ENCODE data around the gene MTFP1.
"Not testable (repeated sequence)": the region's sequence is repeated elsewhere in the genome, so short reads cannot be mapped to it uniquely, and the experiment has no call there.

The MTFP1 gene

DNA sequence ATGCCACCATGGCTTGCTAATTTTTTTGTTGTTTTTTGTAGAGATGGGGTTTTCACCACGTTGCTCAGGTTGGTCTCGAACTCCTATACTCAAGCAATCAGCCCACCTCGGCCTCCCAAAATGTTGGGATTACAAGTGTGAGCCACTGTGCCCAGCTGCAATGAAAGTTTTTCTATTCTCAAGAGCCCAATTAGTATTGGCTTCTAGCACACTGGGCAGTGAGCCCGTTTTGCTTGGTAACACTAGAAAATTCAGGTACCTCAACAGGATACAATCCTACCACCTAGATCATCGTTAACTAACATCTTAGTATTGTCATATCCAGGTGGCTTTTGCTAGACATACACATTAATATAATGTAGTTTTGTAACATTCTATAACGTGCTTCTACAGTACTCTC, 27.3 kb downstream of the MTFP1 start:
- Histone ChIP-seq H3K9ac (ENCODE audit: low read depth in 1 of 2, low read length in 2 of 2) (no peak overlapping the region), H3K27me3 (ENCODE audit: control insufficient read depth in 2 of 2, insufficient read depth in 2 of 2, low read length in 2 of 2) (peaks cover 2 to 4% of the 10 kb centered on the region in 2 donors), H3K27ac (ENCODE audit: low read depth in 2 of 2, low read length in 2 of 2) (no peak overlapping the region), H3K4me1 (ENCODE audit: control insufficient read depth in 2 of 2, insufficient read depth in 2 of 2, low read length in 2 of 2) (no peaks in the 10 kb centered on the region), H3K9me3 (ENCODE audit: control insufficient read depth in 2 of 2, low read length in 2 of 2) (no peaks in the 10 kb centered on the region), H3K36me3 (ENCODE audit: control insufficient read depth in 2 of 2, insufficient read depth in 2 of 2, low read length in 2 of 2) (no peaks in the 10 kb centered on the region), H3K4me3 (ENCODE audit: low read length in 2 of 2) (no peak overlapping the region)

DNA sequence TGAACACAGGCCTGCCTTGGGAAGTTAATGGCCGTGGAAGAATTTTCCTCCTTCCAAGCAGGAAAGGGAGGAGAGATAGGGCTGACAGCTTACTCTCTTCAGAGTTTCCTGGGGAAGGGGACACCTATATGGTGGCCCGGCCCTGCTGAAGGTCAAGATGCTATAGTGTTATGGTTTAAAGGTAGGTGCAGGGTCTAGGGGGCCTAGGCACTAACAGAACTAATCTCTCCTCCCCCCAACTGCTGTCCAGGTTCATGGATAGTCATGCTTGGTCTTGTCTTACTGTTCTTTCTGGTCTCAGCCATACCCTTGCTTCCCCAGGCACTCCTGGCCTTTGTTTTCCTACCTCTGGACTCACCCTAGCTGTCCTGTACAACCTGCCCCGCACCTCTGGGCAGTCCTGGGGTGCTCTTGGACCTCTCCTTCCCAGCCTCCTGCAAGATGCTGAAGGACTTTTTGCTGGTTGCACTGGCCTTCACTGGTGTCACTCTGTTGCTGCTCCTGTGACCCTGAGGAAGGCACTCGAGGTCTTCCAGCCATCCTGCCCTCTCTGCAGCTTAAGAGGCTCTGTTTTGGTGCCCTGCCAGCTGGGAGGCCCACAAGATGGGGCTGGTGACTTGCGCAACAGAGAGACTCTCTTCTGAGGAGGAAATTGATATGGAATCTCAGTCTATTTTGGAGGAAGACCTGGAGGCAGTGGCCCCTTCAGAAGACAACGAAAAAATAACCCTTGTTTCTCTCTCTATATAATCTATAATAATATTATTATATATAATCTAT, 28.4 kb downstream of the MTFP1 start:
- Histone ChIP-seq H3K36me3 (ENCODE audit: control insufficient read depth in 2 of 2, insufficient read depth in 2 of 2, low read length in 2 of 2) (no peaks in the 10 kb centered on the region), H3K9ac (ENCODE audit: low read depth in 1 of 2, low read length in 2 of 2) (no peak overlapping the region), H3K27ac (ENCODE audit: low read depth in 2 of 2, low read length in 2 of 2) (no peak overlapping the region), H3K4me3 (ENCODE audit: low read length in 2 of 2) (no peak overlapping the region), H3K9me3 (ENCODE audit: control insufficient read depth in 2 of 2, low read length in 2 of 2) (no peaks in the 10 kb centered on the region), H3K4me1 (ENCODE audit: control insufficient read depth in 2 of 2, insufficient read depth in 2 of 2, low read length in 2 of 2) (no peaks in the 10 kb centered on the region), H3K27me3 (ENCODE audit: control insufficient read depth in 2 of 2, insufficient read depth in 2 of 2, low read length in 2 of 2) (peaks cover 2 to 4% of the 10 kb centered on the region in 2 donors)

DNA sequence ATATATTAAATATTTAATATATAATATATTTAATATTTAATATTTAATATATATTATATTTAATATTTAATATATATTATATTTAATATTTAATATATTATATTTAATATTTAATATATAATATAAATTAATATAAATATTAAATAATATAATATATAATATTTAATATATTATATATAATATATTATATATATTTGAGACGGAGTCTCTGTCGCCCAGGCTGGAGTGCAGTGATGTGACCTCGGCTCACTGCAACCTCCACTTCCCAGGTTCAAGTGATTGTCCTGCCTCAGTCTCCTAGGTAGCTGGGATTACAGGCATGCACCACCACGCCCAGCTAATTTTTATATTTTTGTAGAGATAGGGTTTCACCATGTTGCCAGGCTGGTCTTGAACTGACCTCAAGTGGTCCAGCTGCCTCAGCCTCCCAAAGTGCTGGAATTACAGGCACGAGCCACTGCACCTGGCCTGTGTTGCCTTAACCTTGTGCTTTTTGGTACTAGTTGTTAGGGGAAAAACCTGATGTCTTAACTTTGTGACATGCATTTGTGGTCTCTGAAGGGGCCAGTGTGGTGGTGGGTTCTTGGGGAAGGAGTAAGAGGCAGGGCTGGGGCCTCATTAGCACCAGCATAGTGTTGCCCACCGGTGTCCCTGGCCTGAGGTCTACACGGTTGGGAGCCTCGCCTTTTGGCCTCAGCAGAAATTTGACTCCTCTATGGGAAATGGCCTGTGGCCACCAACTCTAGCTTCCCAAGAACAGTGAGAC, 29.7 kb downstream of the MTFP1 start:
- Histone ChIP-seq H3K36me3 (ENCODE audit: control insufficient read depth in 2 of 2, insufficient read depth in 2 of 2, low read length in 2 of 2) (no peaks in the 10 kb centered on the region), H3K9me3 (ENCODE audit: control insufficient read depth in 2 of 2, low read length in 2 of 2) (no peaks in the 10 kb centered on the region), H3K4me1 (ENCODE audit: control insufficient read depth in 2 of 2, insufficient read depth in 2 of 2, low read length in 2 of 2) (no peaks in the 10 kb centered on the region), H3K27ac (ENCODE audit: low read depth in 2 of 2, low read length in 2 of 2) (no peak overlapping the region), H3K4me3 (ENCODE audit: low read length in 2 of 2) (no peak overlapping the region), H3K9ac (ENCODE audit: low read depth in 1 of 2, low read length in 2 of 2) (no peak overlapping the region), H3K27me3 (ENCODE audit: control insufficient read depth in 2 of 2, insufficient read depth in 2 of 2, low read length in 2 of 2) (peaks cover 0 to 4% of the 10 kb centered on the region in 2 donors)

DNA sequence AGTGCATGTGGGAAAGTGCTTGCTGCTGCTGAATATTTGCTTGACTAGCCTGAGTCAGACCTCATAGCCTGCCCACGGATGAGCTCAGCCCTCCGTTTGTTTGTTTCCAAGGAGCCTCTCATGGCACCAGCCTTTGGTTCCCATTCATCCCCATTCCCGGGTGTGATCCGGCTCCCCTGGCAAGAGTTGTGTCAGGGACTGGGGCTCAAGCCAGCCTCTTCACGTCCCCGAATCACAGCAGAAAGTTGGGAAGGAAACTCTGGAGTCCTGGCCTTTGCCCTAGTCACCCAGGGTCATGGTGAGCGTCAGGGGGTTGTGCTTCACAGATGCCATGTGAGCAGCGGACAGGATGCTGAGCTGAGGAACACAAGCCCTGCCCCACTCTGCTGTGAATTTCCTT, 32.4 kb downstream of the MTFP1 start:
- Histone ChIP-seq H3K4me3 (ENCODE audit: low read length in 2 of 2) (no peak overlapping the region), H3K9me3 (ENCODE audit: control insufficient read depth in 2 of 2, low read length in 2 of 2) (no peaks in the 10 kb centered on the region)

DNA sequence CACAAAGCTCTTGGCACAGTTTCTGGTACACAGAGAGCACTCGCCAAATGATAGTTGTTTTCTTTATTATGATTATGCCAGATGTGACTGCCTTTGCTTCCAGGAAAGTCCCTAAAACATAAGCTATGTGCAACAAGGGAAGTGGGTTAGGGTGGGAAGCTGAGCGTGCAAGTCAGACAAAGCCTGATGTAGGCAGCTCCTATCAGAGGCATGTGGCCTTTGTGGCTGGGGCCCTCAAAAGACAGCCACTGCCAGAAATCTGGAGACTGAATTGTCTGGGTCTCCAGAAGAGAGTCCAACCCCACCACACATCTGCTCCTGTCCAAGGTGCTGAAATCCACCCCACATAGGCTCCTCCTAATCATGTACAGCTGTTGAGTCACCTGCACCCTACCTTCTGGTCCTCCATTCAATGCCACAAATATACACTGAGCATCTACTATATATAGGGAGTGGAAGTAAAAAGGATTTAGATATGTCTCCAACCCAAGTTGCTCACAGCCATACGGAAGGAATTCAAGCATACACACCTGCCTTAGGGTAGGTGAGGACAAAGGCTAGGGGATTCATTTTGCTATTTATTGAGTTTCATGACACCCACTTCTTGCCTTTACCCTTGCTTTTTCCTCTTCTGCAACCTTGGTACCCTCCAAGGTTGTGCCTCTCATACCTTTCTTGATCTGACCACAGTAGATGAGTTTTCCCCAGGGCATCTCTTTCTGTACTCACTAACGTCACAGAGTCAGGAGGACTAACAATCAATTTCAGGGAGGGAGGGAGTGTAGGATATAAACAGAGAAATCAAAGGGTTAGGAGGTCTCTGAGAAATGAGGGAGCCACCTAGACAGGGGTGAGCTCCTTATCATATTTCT, 33.8 kb downstream of the MTFP1 start:
- Histone ChIP-seq H3K4me1 (ENCODE audit: control insufficient read depth in 2 of 2, insufficient read depth in 2 of 2, low read length in 2 of 2) (no peaks in the 10 kb centered on the region), H3K9me3 (ENCODE audit: control insufficient read depth in 2 of 2, low read length in 2 of 2) (no peaks in the 10 kb centered on the region), H3K27me3 (ENCODE audit: control insufficient read depth in 2 of 2, insufficient read depth in 2 of 2, low read length in 2 of 2) (peaks cover 0 to 4% of the 10 kb centered on the region in 2 donors), H3K27ac (ENCODE audit: low read depth in 2 of 2, low read length in 2 of 2) (no peak overlapping the region), H3K36me3 (ENCODE audit: control insufficient read depth in 2 of 2, insufficient read depth in 2 of 2, low read length in 2 of 2) (no peaks in the 10 kb centered on the region), H3K9ac (ENCODE audit: low read depth in 1 of 2, low read length in 2 of 2) (no peak overlapping the region), H3K4me3 (ENCODE audit: low read length in 2 of 2) (no peak overlapping the region)

More for the DNA sequence above, 32.4 kb downstream of the MTFP1 start:
- no peak overlapping the region for H3K27ac ChIP-seq (ENCODE audit: low read depth in 2 of 2, low read length in 2 of 2)
- no peaks in the 10 kb centered on the region for H3K36me3 ChIP-seq (ENCODE audit: control insufficient read depth in 2 of 2, insufficient read depth in 2 of 2, low read length in 2 of 2)
- peaks cover 0 to 4% of the 10 kb centered on the region in 2 donors for H3K27me3 ChIP-seq (ENCODE audit: control insufficient read depth in 2 of 2, insufficient read depth in 2 of 2, low read length in 2 of 2)
- H3K4me1 ChIP-seq (ENCODE audit: control insufficient read depth in 2 of 2, insufficient read depth in 2 of 2, low read length in 2 of 2), result no peaks in the 10 kb centered on the region
- H3K9ac ChIP-seq (ENCODE audit: low read depth in 1 of 2, low read length in 2 of 2), result no peak overlapping the region

DNA sequence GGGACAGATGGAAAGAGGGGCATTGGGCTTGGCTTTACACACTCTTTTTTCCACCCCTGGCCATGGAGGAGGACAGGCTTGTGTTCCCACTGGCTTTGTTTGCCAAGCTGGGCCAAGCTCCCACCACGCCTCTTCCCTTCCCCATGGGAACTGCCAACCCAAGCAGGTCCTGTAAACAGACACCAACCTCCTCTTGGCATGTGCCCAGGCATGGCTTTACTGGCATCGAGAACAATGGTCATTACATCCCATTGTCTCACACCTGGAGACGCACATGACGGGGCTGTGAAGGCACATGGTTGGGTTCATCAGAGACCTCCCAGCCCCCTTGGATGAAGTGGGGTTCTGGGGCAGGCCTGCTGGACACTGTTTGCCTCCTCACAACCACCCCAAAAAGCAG, 34.6 kb downstream of the MTFP1 start:
- Histone ChIP-seq H3K36me3 (ENCODE audit: control insufficient read depth in 2 of 2, insufficient read depth in 2 of 2, low read length in 2 of 2) (no peaks in the 10 kb centered on the region), H3K9me3 (ENCODE audit: control insufficient read depth in 2 of 2, low read length in 2 of 2) (no peaks in the 10 kb centered on the region), H3K27me3 (ENCODE audit: control insufficient read depth in 2 of 2, insufficient read depth in 2 of 2, low read length in 2 of 2) (peaks cover 0 to 4% of the 10 kb centered on the region in 2 donors), H3K4me3 (ENCODE audit: low read length in 2 of 2) (no peak overlapping the region), H3K27ac (ENCODE audit: low read depth in 2 of 2, low read length in 2 of 2) (no peak overlapping the region), H3K9ac (ENCODE audit: low read depth in 1 of 2, low read length in 2 of 2) (no peak overlapping the region), H3K4me1 (ENCODE audit: control insufficient read depth in 2 of 2, insufficient read depth in 2 of 2, low read length in 2 of 2) (no peaks in the 10 kb centered on the region)

DNA sequence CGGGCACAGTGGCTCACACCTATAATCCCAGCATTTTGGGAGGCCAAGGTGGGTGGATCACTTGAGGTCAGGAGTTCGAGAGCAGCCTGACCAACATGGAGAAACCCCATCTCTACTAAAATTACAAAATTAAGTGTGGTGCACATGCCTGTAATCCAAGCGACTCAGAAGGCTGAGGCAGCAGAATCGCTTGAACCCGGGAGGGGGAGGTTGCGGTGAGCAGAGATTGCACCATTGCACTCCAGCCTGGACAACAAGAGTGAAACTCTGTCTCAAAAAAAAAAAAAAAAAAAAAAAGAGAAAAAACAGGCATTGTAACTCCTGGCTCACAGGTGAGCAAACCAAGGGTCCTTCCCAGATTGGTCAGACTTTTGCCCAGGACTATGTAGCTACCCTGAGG, 35.0 kb downstream of the MTFP1 start:
- H3K36me3 ChIP-seq (ENCODE audit: control insufficient read depth in 2 of 2, insufficient read depth in 2 of 2, low read length in 2 of 2); H3K4me1 ChIP-seq (ENCODE audit: control insufficient read depth in 2 of 2, insufficient read depth in 2 of 2, low read length in 2 of 2); H3K27me3 ChIP-seq (ENCODE audit: control insufficient read depth in 2 of 2, insufficient read depth in 2 of 2, low read length in 2 of 2); H3K9me3 ChIP-seq (ENCODE audit: control insufficient read depth in 2 of 2, low read length in 2 of 2); H3K4me3 ChIP-seq (ENCODE audit: low read length in 2 of 2); H3K27ac ChIP-seq (ENCODE audit: low read depth in 2 of 2, low read length in 2 of 2); H3K9ac ChIP-seq (ENCODE audit: low read depth in 1 of 2, low read length in 2 of 2): not testable (repeated sequence)

DNA sequence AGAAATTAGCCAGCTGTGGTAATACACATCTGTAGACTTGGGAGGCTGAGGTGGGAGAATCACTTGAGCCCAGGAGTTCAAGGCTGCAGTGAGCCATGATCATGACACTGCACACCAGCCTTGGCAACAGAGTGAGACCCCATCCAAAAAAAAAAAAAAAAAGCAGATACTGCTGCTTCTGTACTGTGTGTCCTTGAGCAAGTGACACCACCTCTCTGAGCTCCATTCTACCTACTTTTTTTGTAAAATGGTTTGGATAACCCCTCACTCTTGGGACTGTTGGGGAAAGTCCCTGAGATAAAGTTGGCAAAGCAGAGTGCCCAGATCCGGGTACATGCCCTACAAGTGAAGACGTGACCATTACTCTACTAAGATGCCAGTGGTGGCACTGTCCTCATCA, 43.6 kb downstream of the MTFP1 start:
- no peak overlapping the region for H3K27ac ChIP-seq (ENCODE audit: low read depth in 2 of 2, low read length in 2 of 2)
- no peak overlapping the region for H3K9ac ChIP-seq (ENCODE audit: low read depth in 1 of 2, low read length in 2 of 2)
- H3K27me3 ChIP-seq (ENCODE audit: control insufficient read depth in 2 of 2, insufficient read depth in 2 of 2, low read length in 2 of 2), result no peaks in the 10 kb centered on the region
- no peaks in the 10 kb centered on the region for H3K9me3 ChIP-seq (ENCODE audit: control insufficient read depth in 2 of 2, low read length in 2 of 2)
- no peak overlapping the region for H3K4me3 ChIP-seq (ENCODE audit: low read length in 2 of 2)
- no peaks in the 10 kb centered on the region for H3K36me3 ChIP-seq (ENCODE audit: control insufficient read depth in 2 of 2, insufficient read depth in 2 of 2, low read length in 2 of 2)
- no peaks in the 10 kb centered on the region for H3K4me1 ChIP-seq (ENCODE audit: control insufficient read depth in 2 of 2, insufficient read depth in 2 of 2, low read length in 2 of 2)

DNA sequence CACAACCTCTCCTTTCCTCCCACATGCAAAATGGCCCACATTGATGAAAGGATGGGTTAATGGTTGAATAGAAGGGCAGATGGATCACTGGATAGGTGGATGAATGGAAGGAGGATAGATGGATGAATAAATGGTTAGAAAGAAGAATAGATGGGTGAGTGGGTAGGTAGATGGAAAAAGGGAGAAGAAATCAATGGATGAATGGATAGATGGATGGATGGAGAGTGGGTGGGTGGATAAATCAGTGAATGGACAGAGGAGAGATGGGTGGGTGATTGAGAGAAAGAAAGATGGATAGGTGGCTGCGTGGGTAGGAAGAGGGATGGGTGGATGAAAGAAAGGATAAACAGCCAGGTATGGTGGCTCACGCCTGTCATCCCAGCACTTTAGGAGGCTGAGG, 45.1 kb downstream of the MTFP1 start:
- Histone ChIP-seq H3K36me3 (ENCODE audit: control insufficient read depth in 2 of 2, insufficient read depth in 2 of 2, low read length in 2 of 2) (no peaks in the 10 kb centered on the region), H3K4me3 (ENCODE audit: low read length in 2 of 2) (no peak overlapping the region), H3K27me3 (ENCODE audit: control insufficient read depth in 2 of 2, insufficient read depth in 2 of 2, low read length in 2 of 2) (no peaks in the 10 kb centered on the region), H3K9me3 (ENCODE audit: control insufficient read depth in 2 of 2, low read length in 2 of 2) (no peaks in the 10 kb centered on the region), H3K4me1 (ENCODE audit: control insufficient read depth in 2 of 2, insufficient read depth in 2 of 2, low read length in 2 of 2) (no peaks in the 10 kb centered on the region), H3K9ac (ENCODE audit: low read depth in 1 of 2, low read length in 2 of 2) (no peak overlapping the region), H3K27ac (ENCODE audit: low read depth in 2 of 2, low read length in 2 of 2) (no peak overlapping the region)
